HepG2 (cell line): ENCODE results near the gene SIRT7. TPM values are rescaled to one million over a fixed set of nuclear protein-coding genes. Genes with fewer than 3 reads are reported as not detected.

Source experiments
- ASH2L ChIP-seq: fragments of 300-600, 200-600 bp; sonication (generic); IDR thresholded peaks from 2 replicates; pipeline ENCODE4 v1.7.0; 2017; ENCODE audit warnings: low read depth, mild to moderate bottlenecking, moderate library complexity, mixed read lengths, low read length; ENCODE audit not compliant: insufficient read length
- ATF7-NPFF ChIP-seq: sonication (generic); formaldehyde crosslinking; IDR thresholded peaks from 2 replicates; pipeline ENCODE4 v1.8.1; 2023; ENCODE audit warnings: mild to moderate bottlenecking, low read depth, missing genetic modification reagents, moderate library complexity
- DDIT3 ChIP-seq: sonication (generic); formaldehyde crosslinking; IDR thresholded peaks from 2 replicates; pipeline ENCODE4 v1.4.0; 2020; ENCODE audit warnings: mild to moderate bottlenecking, missing genetic modification reagents
- GTF2F1 ChIP-seq: fragments of 150-350 bp; IDR thresholded peaks from 2 replicates; pipeline ENCODE4 v1.6.1; 2014; ENCODE audit warnings: low read length
- HNRNPUL1 ChIP-seq: fragments of 200-400 bp; formaldehyde crosslinking; IDR thresholded peaks from 2 replicates; pipeline ENCODE4 v1.6.1; 2017; ENCODE audit warnings: low read depth, mild to moderate bottlenecking, low read length, moderate library complexity
- IRX3 ChIP-seq: sonication (generic); formaldehyde crosslinking; IDR thresholded peaks from 2 replicates; pipeline ENCODE4 v1.8.1; 2023; ENCODE audit warnings: mild to moderate bottlenecking, low read depth, missing genetic modification reagents, borderline replicate concordance
- LCORL ChIP-seq, 2 experiments: fragments of 450-650 bp in 1 of 2; sonication (generic) in 1 of 2; formaldehyde crosslinking in 1 of 2; IDR thresholded peaks; 2 replicates each; pipeline versions ENCODE4 v1.5.0 to v1.6.1; 2017 to 2020; ENCODE audit warnings: antibody characterized with exemption in 1 of 2, missing genetic modification reagents in 1 of 2
- MEIS1 ChIP-seq: sonication (generic); formaldehyde crosslinking; IDR thresholded peaks from 2 replicates; pipeline ENCODE4 v1.9.0; 2021; ENCODE audit warnings: mild to moderate bottlenecking, missing genetic modification reagents, moderate library complexity, borderline replicate concordance
- MTA3 ChIP-seq: sonication (generic); formaldehyde crosslinking; IDR thresholded peaks from 2 replicates; pipeline ENCODE4 v1.4.0; 2020; ENCODE audit warnings: missing genetic modification reagents
- RAD51 ChIP-seq: fragments of 450-650 bp; IDR thresholded peaks from 2 replicates; pipeline ENCODE4 v1.6.1; 2016; ENCODE audit warnings: borderline replicate concordance
- SNAI1 ChIP-seq: sonication (generic); formaldehyde crosslinking; IDR thresholded peaks from 2 replicates; pipeline ENCODE4 v1.5.0; 2020; ENCODE audit warnings: mild to moderate bottlenecking, missing genetic modification reagents, borderline replicate concordance
- STAG1 ChIP-seq: sonication (generic); formaldehyde crosslinking; IDR thresholded peaks from 2 replicates; pipeline ENCODE4 v1.4.0; 2020; ENCODE audit warnings: missing genetic modification reagents
- ZBTB14 ChIP-seq: sonication (generic); formaldehyde crosslinking; IDR thresholded peaks from 2 replicates; pipeline ENCODE4 v1.4.0; 2020; ENCODE audit warnings: missing genetic modification reagents
- ZFP36 ChIP-seq: fragments of 150-350 bp; IDR thresholded peaks from 2 replicates; pipeline ENCODE4 v1.6.1; 2018; ENCODE audit warnings: borderline replicate concordance, low read length, low read depth; ENCODE audit not compliant: partially characterized antibody
- ZFP91 ChIP-seq: sonication (generic); formaldehyde crosslinking; IDR thresholded peaks from 2 replicates; pipeline ENCODE4 v1.9.0; 2022; ENCODE audit warnings: missing genetic modification reagents, mild to moderate bottlenecking, borderline replicate concordance
- ZNF121 ChIP-seq: sonication (generic); formaldehyde crosslinking; IDR thresholded peaks from 2 replicates; pipeline ENCODE4 v1.5.0; 2020; ENCODE audit warnings: mild to moderate bottlenecking, missing genetic modification reagents
- ZNF274 ChIP-seq: sonication (generic); formaldehyde crosslinking; IDR thresholded peaks from 2 replicates; pipeline ENCODE4 v1.5.1; 2020; ENCODE audit warnings: mild to moderate bottlenecking, missing genetic modification reagents
- ZNF350 ChIP-seq: sonication (generic); formaldehyde crosslinking; IDR thresholded peaks from 2 replicates; pipeline ENCODE4 v1.4.0; 2020; ENCODE audit warnings: mild to moderate bottlenecking, low read depth, missing genetic modification reagents, borderline replicate concordance
- ZNF431 ChIP-seq: sonication (generic); formaldehyde crosslinking; IDR thresholded peaks from 2 replicates; pipeline ENCODE4 v1.9.0; 2022; ENCODE audit warnings: missing genetic modification reagents, low read depth, mild to moderate bottlenecking, borderline replicate concordance
- ZNF510 ChIP-seq: sonication (generic); formaldehyde crosslinking; IDR thresholded peaks from 2 replicates; pipeline ENCODE4 v1.4.0; 2020; ENCODE audit warnings: low read depth, mild to moderate bottlenecking, missing genetic modification reagents
- ZNF672 ChIP-seq: sonication (generic); formaldehyde crosslinking; IDR thresholded peaks from 2 replicates; pipeline ENCODE4 v1.8.1; 2022; ENCODE audit warnings: missing genetic modification reagents
- ZNF687 ChIP-seq: sonication (generic); formaldehyde crosslinking; IDR thresholded peaks from 2 replicates; pipeline ENCODE4 v1.5.1; 2020; ENCODE audit warnings: mild to moderate bottlenecking, missing genetic modification reagents, moderate library complexity
- polyA plus RNA-seq, 8 experiments: library from polyadenylated mRNA; depleted of rRNA in 3 of 8; stranded (reverse) in 7 of 8; unstranded in 1 of 8; fragments of >200 nt; fragmentation: Illumina TruSeq in 4 of 8; extraction: Trizol in 4 of 8; gene quantifications; 2 replicates each; pipeline versions ENCODE4 v1.2.1 to v1.2.3, GENCODE V29; 2011 to 2016; ENCODE audit warnings: low read depth in 4 of 8, missing spikeins in 1 of 8, mixed read lengths in 1 of 8; ENCODE audit not compliant: insufficient read depth in 1 of 8
- total RNA-seq, 5 experiments: library from RNA; depleted of rRNA; stranded (reverse); fragments of >200 nt; fragmentation: Illumina TruSeq; extraction: Trizol; gene quantifications; 2 replicates each; pipeline ENCODE4 v1.2.3, GENCODE V29; 2016; ENCODE audit warnings: low read depth in 1 of 5

SIRT7 gene
- total and polyA plus RNA-seq, 2 of the 13 experiments (the other 11 are each of a cell fraction or from before 2014, with no cell fraction given), result 8.3 to 24.8 TPM

- TF ChIP-seq ZNF672 (no peak), MTA3 (CRISPR knock-in tag) (no peak), ZNF274 (peak; percentile 78; the same call in 1 of the 2 replicates), MEIS1 (no peak), IRX3 (0 out of 2 replicates have a peak, but pooled peaks have one; percentile 67), ZNF350 (CRISPR knock-in tag) (no peak; the same call in 1 of the 2 replicates), DDIT3 (no peak), SNAI1 (CRISPR knock-in tag) (no peak), ATF7-NPFF (CRISPR knock-in tag) (no peak; the same call in none of the 2 replicates), ZBTB14 (0 out of 2 replicates have a peak, but pooled peaks have one; percentile 9), HNRNPUL1 (no peak), ZNF510 (CRISPR knock-in tag) (no peak), GTF2F1 (no peak), RAD51 (no peak), ZFP36 (no peak), ZNF431 (no peak), ASH2L (no peak), ZNF687 (CRISPR knock-in tag) (peak; percentile 49), ZNF121 (0 out of 2 replicates have a peak, but pooled peaks have one; percentile 5), LCORL (IDR thresholded peaks at IDR 0.05) (no peak), LCORL (CRISPR knock-in tag; IDR thresholded peaks at IDR 0.05) (peak; percentile 69; the same call in 1 of the 2 replicates), ZFP91 (CRISPR knock-in tag) (peak; percentile 74; the same call in 1 of the 2 replicates), STAG1 (CRISPR knock-in tag) (no peak)
Observed at GRCh38 chr17:81902653-81903414, 15.1 kb downstream of the SIRT7 start (continued).
